ENCODE measurements around the gene ZNF234. TPM values are rescaled to one million over a fixed set of nuclear protein-coding genes. Genes with fewer than 3 reads are reported as not detected.

The ZNF234 gene
- 1 to 10 TPM; 6.7 to 9.3 (median 7.1) TPM for total RNA-seq

GRCh38 chr19:44141191-44142058 is at the start of gene ZNF234:
Gene ZNF234, plus strand, starts transcription at chr19:44141554. Its CDS starts 3,079 bp downstream, at chr19:44144633.
- Histone ChIP-seq H3K4me3 (peak within 1 kb of the TSS; percentile 77 to 90), H3K27ac (peak within 1 kb of the TSS; percentile 65 to 87 (median 82)), H3K36me3 (peaks cover 0 to 30% of the 10 kb centered on the region in 2 donors), H3K4me1 (peaks cover 4 to 27% (median 8%) of the 10 kb centered on the region in 3 donors), H3K9me3 (no peaks in the 10 kb centered on the region), H3K27me3 (no peaks in the 10 kb centered on the region)
- TF ChIP-seq POLR2A (IDR thresholded peaks at IDR 0.05), result no peak
- no peak for TF ChIP-seq EP300 (IDR thresholded peaks at IDR 0.05)
- peak; percentile 61 for TF ChIP-seq POLR2AphosphoS5 (IDR thresholded peaks at IDR 0.05)
- TF ChIP-seq CTCF (IDR thresholded peaks at IDR 0.05), result peak in 1 of 4 experiments; percentile 10
- 1 to 2% methylated on average over 20 to 22 of the region's 52 CpGs for WGBS, 2 donors (ENCODE audit: low coverage in 1 of 2)
- peak; percentile 94 for ATAC-seq

- 66 to 78% methylated on average over 2 to 3 of the region's 4 CpGs for WGBS, 2 donors (ENCODE audit: low coverage in 1 of 2)
- peaks cover 0 to under 1% (median 0%) of the 10 kb centered on the region in 3 donors for H3K9me3 ChIP-seq
- no peak overlapping the region for H3K27ac ChIP-seq
- H3K4me1 ChIP-seq, result peaks cover 0 to 21% (median 0%) of the 10 kb centered on the region in 3 donors
- H3K27me3 ChIP-seq, result no peaks in the 10 kb centered on the region
- no peak for ATAC-seq
- H3K36me3 ChIP-seq, result peaks cover 0 to 19% of the 10 kb centered on the region in 2 donors
- no peak overlapping the region for H3K4me3 ChIP-seq
- TF ChIP-seq CTCF (IDR thresholded peaks at IDR 0.05) (no peak), EP300 (IDR thresholded peaks at IDR 0.05) (no peak)
Measured at GRCh38 chr19:44092108-44092507, 49.2 kb upstream of the ZNF234 start.

GRCh38 chr19:44093931-44094765 is 47.2 kb upstream of the ZNF234 start, which contains the start of gene ZNF224:
Gene ZNF224, plus strand, starts transcription at chr19:44094361. Its CDS starts 3,513 bp downstream, at chr19:44097874.
- 0% methylated on average over 4 to 24 of the region's 50 CpGs for WGBS, 2 donors (ENCODE audit: low coverage in 1 of 2)
- ATAC-seq, result peak; percentile 99
- Histone ChIP-seq H3K4me1 (peaks cover 0 to 21% (median 0%) of the 10 kb centered on the region in 3 donors), H3K36me3 (peaks cover 0 to 27% of the 10 kb centered on the region in 2 donors), H3K27ac (peak within 1 kb of the TSS; percentile 11 to 83 (median 82)), H3K27me3 (no peaks in the 10 kb centered on the region), H3K4me3 (peak within 1 kb of the TSS; percentile 41 to 77), H3K9me3 (peaks cover 0 to 9% (median 0%) of the 10 kb centered on the region in 3 donors)
- TF ChIP-seq POLR2A (IDR thresholded peaks at IDR 0.05), result no peak
- peak; percentile 60 for TF ChIP-seq POLR2AphosphoS5 (IDR thresholded peaks at IDR 0.05)

GRCh38 chr19:44107751-44108150 is 33.6 kb upstream of the ZNF234 start:
- H3K9me3 ChIP-seq, result peaks cover 0 to 82% (median 6%) of the 10 kb centered on the region in 3 donors
- H3K27ac ChIP-seq, result no peak overlapping the region
- H3K36me3 ChIP-seq, result peaks cover 13 to 64% of the 10 kb centered on the region in 2 donors

More at GRCh38 chr19:44107751-44108150, 33.6 kb upstream of the ZNF234 start:
- no peak for ATAC-seq
- TF ChIP-seq POLR2AphosphoS5 (IDR thresholded peaks at IDR 0.05) (no peak), CTCF (IDR thresholded peaks at IDR 0.05) (no peak), POLR2A (IDR thresholded peaks at IDR 0.05) (no peak), EP300 (IDR thresholded peaks at IDR 0.05) (no peak)
- Histone ChIP-seq H3K4me1 (peaks cover 0 to 12% (median 3%) of the 10 kb centered on the region in 3 donors), H3K4me3 (no peak overlapping the region), H3K27me3 (no peaks in the 10 kb centered on the region)
- 87 to 93% methylated on average over 3 of the region's 3 CpGs for WGBS, 2 donors (ENCODE audit: low coverage in 1 of 2)

Data from gastroesophageal sphincter (tissue), 4 donors.